PC-9 (cell line): ENCODE measurements around the gene CD44. TPM values are rescaled to one million over a fixed set of nuclear protein-coding genes. Genes with fewer than 3 reads are reported as not detected.
A peak's percentile ranks its signal among the peaks of the same experiment; 100 is the strongest.

ENCODE experiments used
- BruUV-seq: library from RNA; stranded (reverse); fragments of 400-500 nt; replicated peaks from 2 replicates; lab custom pipeline; 2021; lab: Mats Ljungman, UMichigan
- CTCF ChIA-PET: fragments of 300-600 bp; sonication (Branson Sonifier 250); formaldehyde crosslinking; loops from one replicate; lab custom pipeline; 2022; ENCODE audit warnings: antibody characterized with exemption; lab: Charles Lee
- POLR2A ChIA-PET: fragments of 300-600 bp; sonication (Branson Sonifier 250); formaldehyde crosslinking; loops from one replicate; lab custom pipeline; 2022; ENCODE audit warnings: antibody characterized with exemption; ENCODE audit not compliant: unreplicated experiment; lab: Charles Lee
- DNase-seq, 2 experiments: peaks; one replicate each; pipeline versions ENCODE4 v3.0.0 to v3.0.0-alpha.2; 2015 to 2022; ENCODE audit warnings: mixed read lengths in 1 of 2
- H2AFZ ChIP-seq: fragments of 200-600 bp; sonication (generic); 2 replicates; pipeline ENCODE4 v1.8.1; 2017; ENCODE audit warnings: antibody characterized with exemption
- H3F3A ChIP-seq: fragments of 200-600 bp; sonication (generic); 2 replicates; pipeline ENCODE4 v1.8.1; 2017; ENCODE audit warnings: antibody characterized with exemption, mild to moderate bottlenecking, low read depth; ENCODE audit not compliant: insufficient read depth
- H3K27ac ChIP-seq: fragments of 200-600 bp; sonication (generic); 2 replicates; pipeline ENCODE4 v1.6.1; 2016; ENCODE audit warnings: mixed run types
- H3K27me3 ChIP-seq: fragments of 200-600 bp; sonication (generic); 2 replicates; pipeline ENCODE4 v1.6.1; 2016; ENCODE audit warnings: low read depth, mixed run types; ENCODE audit not compliant: insufficient read depth
- H3K36me3 ChIP-seq: fragments of 200-600 bp; sonication (generic); 2 replicates; pipeline ENCODE4 v1.6.1; 2016; ENCODE audit warnings: low read depth, mixed run types
- H3K4me1 ChIP-seq: fragments of 200-600 bp; sonication (generic); replicated peaks from 2 replicates; pipeline ENCODE4 v1.6.1; 2016; ENCODE audit warnings: mixed run types; ENCODE audit not compliant: insufficient read depth
- H3K4me2 ChIP-seq: fragments of 200-600 bp; sonication (generic); 2 replicates; pipeline ENCODE4 v1.6.1; 2017; ENCODE audit warnings: mixed run types
- H3K4me3 ChIP-seq: fragments of 200-600 bp; sonication (generic); 2 replicates; pipeline ENCODE4 v1.6.1; 2016; ENCODE audit warnings: mixed run types
- H3K79me2 ChIP-seq: fragments of 200-600 bp; sonication (generic); 2 replicates; pipeline ENCODE4 v1.6.1; 2017; ENCODE audit warnings: low read depth, mixed run types
- H3K9me2 ChIP-seq: fragments of 200-600 bp; sonication (generic); 2 replicates; pipeline ENCODE4 v1.8.1; 2017; ENCODE audit warnings: mild to moderate bottlenecking; ENCODE audit not compliant: insufficient read depth
- H3K9me3 ChIP-seq: fragments of 200-600 bp; sonication (generic); 2 replicates; pipeline ENCODE4 v1.8.1; 2016; ENCODE audit warnings: low read depth; ENCODE audit not compliant: insufficient read depth
- H4K20me1 ChIP-seq: fragments of 200-600 bp; sonication (generic); 2 replicates; pipeline ENCODE4 v1.8.1; 2017; ENCODE audit not compliant: insufficient read depth
- EZH2 ChIP-seq: fragments of 200-600 bp; sonication (generic); IDR thresholded peaks from 2 replicates; pipeline ENCODE4 v1.8.0; 2017; ENCODE audit warnings: antibody characterized with exemption, low read depth
- intact Hi-C: fragments of 100-400 bp; cut with micrococcal nuclease; formaldehyde crosslinking; loops from one replicate; pipeline ENCODE4 v1.10.0; 2022; ENCODE audit not compliant: unreplicated experiment
- total RNA-seq: library from RNA; stranded (reverse); gene quantifications from 2 replicates; pipeline ENCODE4 v1.2.3, GENCODE V29; 2021
- TF ChIP-seq, protein P1 (sequence below): fragments of 200-600 bp; sonication (generic); conservative IDR thresholded peaks from 2 replicates; pipeline ENCODE4 v1.6.1; 2017; ENCODE audit warnings: mixed run types, antibody characterized with exemption, mild to moderate bottlenecking, moderate library complexity

Gene CD44
- total RNA-seq, 1 experiment from 2014 or later = 775 TPM

DNA sequence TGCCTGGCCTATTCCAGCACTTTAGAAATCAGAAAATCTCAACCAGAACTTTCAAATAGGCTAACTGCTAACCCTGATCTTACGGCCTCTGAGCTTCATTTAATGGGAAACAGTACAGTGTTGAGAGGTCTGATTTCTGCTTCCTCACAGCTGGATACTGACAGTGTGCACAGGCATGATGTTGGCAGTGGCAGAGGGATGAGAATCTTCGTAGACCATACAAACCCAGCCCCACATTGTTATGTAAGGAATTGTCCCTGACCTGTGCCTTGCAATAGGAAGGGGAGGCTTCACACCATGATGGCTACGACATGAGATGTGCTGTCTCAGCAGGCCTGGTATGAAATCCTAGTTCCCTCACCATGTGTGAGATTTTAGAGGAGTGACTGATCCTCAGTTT is 49.0 kb downstream of the CD44 start:
- Histone ChIP-seq H2AFZ (no peak overlapping the region), H3K27me3 (no peaks in the 10 kb centered on the region), H3K79me2 (peaks cover 99% of the 10 kb centered on the region), H4K20me1 (peaks cover 14% of the 10 kb centered on the region; the same call in 1 of the 2 replicates), H3K9me2 (no peaks in the 10 kb centered on the region), H3K4me1 (peaks cover 3% of the 10 kb centered on the region; the same call in 1 of the 2 replicates), H3K27ac (0 out of 2 replicates have a peak overlapping the region, but pooled peaks have one; percentile 9), H3K4me3 (no peak overlapping the region), H3K4me2 (no peak overlapping the region), H3K9me3 (no peaks in the 10 kb centered on the region), H3K36me3 (peaks cover 95% of the 10 kb centered on the region), H3F3A (peaks cover 96% of the 10 kb centered on the region)
- TF ChIP-seq, protein P1, sequence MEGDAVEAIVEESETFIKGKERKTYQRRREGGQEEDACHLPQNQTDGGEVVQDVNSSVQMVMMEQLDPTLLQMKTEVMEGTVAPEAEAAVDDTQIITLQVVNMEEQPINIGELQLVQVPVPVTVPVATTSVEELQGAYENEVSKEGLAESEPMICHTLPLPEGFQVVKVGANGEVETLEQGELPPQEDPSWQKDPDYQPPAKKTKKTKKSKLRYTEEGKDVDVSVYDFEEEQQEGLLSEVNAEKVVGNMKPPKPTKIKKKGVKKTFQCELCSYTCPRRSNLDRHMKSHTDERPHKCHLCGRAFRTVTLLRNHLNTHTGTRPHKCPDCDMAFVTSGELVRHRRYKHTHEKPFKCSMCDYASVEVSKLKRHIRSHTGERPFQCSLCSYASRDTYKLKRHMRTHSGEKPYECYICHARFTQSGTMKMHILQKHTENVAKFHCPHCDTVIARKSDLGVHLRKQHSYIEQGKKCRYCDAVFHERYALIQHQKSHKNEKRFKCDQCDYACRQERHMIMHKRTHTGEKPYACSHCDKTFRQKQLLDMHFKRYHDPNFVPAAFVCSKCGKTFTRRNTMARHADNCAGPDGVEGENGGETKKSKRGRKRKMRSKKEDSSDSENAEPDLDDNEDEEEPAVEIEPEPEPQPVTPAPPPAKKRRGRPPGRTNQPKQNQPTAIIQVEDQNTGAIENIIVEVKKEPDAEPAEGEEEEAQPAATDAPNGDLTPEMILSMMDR = no peak
- TF ChIP-seq EZH2 = no peak
- ChIA-PET CTCF (no interaction called here), POLR2A (no interaction called here)
- BruUV-seq = no TSS peak
- DNase-seq = no peak
- intact Hi-C loops = no loop called here

DNA sequence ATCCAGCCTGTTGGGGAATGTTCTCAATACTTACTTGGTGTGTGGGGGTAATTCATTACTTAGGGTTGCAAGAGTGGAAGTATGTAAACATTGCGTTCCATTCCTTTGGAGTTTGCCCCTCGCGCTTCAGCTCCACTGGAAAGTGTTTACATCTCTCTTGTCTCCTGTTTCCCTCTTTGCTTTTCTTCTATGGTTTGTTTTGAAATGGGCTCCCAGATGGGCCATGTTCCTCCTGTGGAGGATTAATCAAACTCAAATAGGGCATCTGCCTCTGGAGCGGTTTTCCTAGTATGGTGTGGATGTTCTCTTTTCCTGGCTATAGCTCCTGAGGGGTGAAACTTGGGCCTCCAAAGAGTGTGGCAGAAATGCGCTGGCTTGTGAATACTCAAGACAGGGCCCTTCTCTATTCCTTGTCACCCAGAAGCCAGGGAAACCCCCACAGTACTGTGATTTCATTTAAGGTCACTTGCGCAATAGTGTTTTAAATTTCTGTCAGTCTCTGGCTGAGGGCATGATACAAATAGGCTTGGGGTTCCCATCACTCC is 51.9 kb downstream of the CD44 start:
- Histone ChIP-seq H3K27me3 (no peaks in the 10 kb centered on the region), H3K27ac (peak overlapping the region; percentile 6; the same call in 1 of the 2 replicates), H4K20me1 (peaks cover 12% of the 10 kb centered on the region; the same call in 1 of the 2 replicates), H3K4me3 (no peak overlapping the region), H3K4me2 (no peak overlapping the region), H3F3A (peaks cover 96% of the 10 kb centered on the region), H3K9me2 (no peaks in the 10 kb centered on the region), H2AFZ (no peak overlapping the region), H3K79me2 (peaks cover 98% of the 10 kb centered on the region), H3K4me1 (no peaks in the 10 kb centered on the region), H3K9me3 (no peaks in the 10 kb centered on the region), H3K36me3 (peaks cover 94% of the 10 kb centered on the region)
- DNase-seq = no peak
- TF ChIP-seq, protein P1 = no peak
- TF ChIP-seq EZH2 = no peak
- intact Hi-C loops = no loop called here
- CTCF ChIA-PET = interaction anchor here (0.6 kb wide), 1 partner anchor 85 kb away, joined by 4 read pairs; no protein-coding TSS in a partner anchor
- TSS peak; percentile 2 for BruUV-seq
- POLR2A ChIA-PET = no interaction called here

DNA sequence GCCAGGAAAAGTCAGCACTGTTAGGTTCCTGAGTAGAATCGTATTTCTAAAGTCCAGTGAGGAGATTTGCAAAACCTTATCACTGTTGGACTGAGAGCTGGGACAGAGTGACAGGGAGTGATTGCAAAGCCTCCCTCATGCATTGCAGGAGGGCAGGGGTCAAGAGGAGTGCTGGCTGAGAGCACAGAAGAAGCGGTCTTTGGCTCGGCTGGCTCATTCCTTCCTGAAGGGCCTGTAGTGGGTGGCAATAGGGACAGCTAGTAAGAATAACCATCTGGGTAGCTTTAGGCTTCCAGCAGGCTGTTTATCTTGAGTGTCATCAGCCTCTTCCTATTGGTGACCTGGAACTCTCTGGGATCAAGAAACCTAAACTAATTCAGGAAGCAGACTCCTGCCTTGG is 53.4 kb downstream of the CD44 start:
- H3K79me2 ChIP-seq = peaks cover 91% of the 10 kb centered on the region
- peaks cover 13% of the 10 kb centered on the region; the same call in 1 of the 2 replicates for H4K20me1 ChIP-seq

More for the DNA sequence above, 53.4 kb downstream of the CD44 start:
- no TSS peak for BruUV-seq
- POLR2A ChIA-PET = no interaction called here
- Histone ChIP-seq H3K27ac (peak overlapping the region; percentile 6; the same call in 1 of the 2 replicates), H3K36me3 (peaks cover 96% of the 10 kb centered on the region), H2AFZ (no peak overlapping the region), H3K27me3 (no peaks in the 10 kb centered on the region), H3K4me2 (no peak overlapping the region), H3K9me3 (no peaks in the 10 kb centered on the region), H3K4me3 (no peak overlapping the region), H3K4me1 (no peaks in the 10 kb centered on the region), H3K9me2 (no peaks in the 10 kb centered on the region), H3F3A (peaks cover 98% of the 10 kb centered on the region)
- no peak for DNase-seq
- CTCF ChIA-PET = no interaction called here
- TF ChIP-seq EZH2 = no peak
- TF ChIP-seq, protein P1 = no peak
- intact Hi-C loops = no loop called here
